Nucleus accumbens (tissue), 56 donors: ENCODE results near the gene PIK3C2B.

ENCODE experiments used
- DNase-seq, 56 donors: peaks; one replicate each; lab custom pipeline; 2025; lab: John Stamatoyannopoulos, UW

PIK3C2B gene

DNA sequence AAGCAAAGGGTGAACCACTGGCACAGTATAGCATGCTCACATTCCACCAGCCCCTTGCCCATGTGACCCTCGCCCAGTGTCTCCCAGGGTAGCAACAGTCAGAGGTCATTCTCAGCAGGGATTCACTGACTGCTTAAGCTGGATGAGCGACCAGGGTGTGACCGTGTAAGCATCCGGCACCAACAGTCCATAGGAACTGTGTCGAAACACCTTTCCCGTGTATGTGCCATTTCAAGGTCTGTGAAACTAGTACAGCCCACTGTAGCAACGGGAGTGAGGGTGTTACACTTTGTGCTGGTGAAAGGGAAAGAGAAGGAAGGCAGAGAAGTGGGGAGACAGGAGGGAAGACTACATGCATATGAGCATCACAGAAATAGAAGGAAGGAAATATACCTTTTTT, 10.8 kb downstream of the PIK3C2B start:
- no peak for DNase-seq

DNA sequence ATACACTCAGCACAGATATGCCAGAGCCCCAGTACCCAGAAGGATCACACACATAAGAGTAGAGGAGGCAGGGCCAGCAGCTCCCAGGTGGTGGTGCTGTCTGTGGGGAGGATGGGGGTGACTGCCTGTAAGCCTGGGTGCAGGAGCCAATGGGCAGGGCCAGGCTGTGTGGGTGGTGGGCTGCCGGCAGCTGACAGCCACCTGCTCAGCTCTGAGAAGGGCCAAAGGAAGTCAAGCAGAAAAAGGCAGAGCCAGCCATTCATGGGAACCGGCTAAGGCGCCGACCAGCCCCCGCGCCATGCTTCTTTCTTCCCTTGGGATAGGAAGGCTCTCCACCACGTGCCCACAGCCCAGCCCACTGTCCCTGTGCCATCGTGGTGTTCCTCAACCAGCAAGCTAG, 14.1 kb downstream of the PIK3C2B start:
- no peak for DNase-seq

DNA sequence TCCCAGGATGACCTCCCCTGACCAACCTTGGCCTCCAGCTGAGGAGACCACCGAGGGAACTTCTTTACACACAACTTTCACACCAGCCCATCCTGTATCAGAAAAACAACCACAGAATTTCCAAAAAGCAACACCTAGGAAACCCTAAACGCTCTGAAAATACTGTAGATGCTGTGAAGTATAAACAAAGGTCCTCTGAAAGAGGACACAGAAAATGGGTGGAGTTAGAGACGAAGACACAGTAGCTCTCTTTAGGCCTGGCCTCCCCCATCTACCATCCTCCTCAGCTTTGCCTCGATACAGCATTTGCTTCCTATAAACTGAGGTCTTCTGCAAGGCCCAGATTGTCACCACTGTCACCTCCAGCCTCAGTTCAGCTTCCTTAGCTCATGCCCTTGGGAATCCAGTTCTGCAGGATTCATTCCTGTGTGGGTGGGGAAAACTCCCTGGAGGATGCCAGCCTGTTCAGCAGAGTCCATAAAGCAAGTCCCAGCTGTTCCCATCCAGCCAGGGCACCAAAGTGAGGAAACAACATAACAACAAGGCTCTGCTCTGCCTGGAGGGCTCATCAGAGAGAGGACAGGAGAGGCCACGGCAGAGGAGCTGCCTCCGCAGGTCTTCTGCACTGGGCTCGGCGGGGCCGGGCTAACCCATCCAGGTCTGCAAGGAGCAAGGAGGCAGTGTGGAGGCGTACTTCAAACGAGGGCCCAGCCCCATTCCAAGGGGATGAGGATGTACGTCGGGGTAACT, 15.0 kb downstream of the PIK3C2B start:
- peak in 1 of 56 donors; percentile 22 for DNase-seq

DNA sequence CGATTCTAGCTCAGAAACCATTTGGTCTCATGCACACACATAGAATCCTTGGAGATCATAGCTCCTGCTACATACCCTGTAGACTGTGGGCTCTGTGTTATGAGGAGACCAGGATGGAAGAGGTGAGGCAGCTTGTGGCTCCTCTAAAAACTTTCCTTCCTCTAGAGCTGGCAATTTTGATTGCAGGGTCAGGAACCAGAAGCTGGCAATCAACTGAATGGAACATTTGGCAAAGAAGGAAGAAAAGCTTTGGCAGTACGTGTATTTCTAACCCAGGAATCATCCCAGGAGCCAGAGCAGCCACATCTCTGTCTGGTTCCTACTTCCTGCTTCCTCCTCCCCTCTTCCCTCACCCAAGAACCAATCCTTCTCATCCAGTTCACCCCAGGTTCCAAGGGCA, 15.7 kb downstream of the PIK3C2B start:
- no peak for DNase-seq

DNA sequence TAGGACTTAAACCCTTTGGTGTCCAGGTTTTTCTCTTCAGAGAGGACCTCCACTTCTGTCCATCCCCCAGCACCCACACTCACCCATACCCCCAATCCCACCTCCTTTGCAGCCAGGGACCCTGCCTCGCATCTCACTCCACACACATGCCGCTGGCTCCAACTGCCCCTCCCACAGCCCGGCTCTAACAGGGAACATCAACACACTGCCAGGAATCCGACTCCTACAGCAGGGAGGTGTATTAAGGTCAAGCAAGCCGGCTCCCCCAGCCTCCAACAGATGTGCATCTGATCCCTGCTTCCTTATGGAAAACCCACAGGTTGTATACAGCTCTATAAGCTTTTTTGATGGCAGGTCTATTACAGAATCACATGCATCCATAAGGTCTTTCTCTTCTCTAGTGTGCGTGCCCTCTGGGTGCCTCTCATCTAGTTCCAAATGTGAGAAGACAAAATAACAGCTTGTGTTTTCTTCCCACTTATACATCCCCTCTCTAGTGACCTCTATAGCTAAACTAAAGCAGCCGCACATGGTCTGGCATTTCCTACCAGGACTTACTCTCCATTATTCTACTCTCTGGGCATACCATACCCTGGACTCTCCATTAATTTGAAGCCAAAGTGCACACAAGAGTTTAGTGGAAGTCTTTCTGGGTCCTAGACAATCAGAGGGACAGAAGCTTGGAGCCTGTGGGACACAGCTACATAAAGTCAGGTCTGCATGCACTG, 16.3 kb downstream of the PIK3C2B start:
- DNase-seq = peak in 2 of 56 donors; percentile 18 to 36

DNA sequence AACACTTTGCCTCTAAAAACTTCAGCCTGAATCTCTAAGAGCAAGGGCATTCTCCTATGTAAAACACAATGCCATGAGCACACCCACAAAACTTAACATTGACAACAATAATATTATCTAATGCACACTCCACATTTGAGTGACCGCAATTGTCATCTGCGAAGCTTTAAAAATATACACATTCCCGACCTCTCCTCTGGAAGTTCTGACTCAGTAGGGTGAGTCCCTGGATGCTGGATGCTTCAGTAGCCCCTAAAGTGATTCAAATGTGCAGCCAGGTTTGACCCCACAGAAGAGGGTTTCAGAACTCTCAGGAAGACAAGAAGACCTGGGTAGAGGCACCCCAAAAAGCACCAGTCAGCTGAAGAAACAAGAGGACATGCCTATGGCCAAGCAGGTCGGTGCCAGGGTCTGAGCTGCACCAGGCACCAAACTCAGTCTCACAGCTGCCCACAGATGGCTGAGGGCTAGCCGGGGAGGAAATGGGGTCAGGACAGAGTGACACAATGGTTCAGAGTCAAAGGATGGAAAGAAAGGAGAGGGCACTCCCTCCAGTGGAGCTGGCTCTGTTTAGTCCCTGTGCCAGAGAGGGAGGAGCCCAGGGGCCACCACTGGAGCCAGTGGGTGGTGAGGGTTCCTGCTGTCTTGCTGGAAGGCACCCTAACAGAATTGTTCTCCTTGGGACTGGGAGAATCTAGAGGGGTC, 17.4 kb downstream of the PIK3C2B start:
- DNase-seq = peak in 51 of 56 donors; percentile 19 to 90 (median 73)

DNA sequence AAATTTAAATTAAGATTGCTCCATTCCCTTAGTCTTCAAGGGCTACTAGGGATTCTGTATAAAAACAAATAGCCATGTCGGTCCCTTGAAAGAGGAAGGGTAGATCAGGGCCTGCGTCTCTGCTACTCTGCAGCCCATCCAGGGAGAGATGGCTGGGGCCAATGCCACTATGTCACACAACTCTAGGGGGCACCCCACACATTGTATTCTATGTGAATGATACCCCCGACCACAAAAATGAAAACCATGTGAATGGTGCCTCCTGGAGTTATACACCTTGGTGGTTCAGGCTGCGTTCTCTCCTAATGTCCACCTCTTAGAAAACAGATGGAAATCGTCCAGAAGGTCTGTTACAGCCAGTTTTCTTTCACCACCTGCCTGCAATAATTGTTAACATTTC, 18.0 kb downstream of the PIK3C2B start:
- no peak for DNase-seq

DNA sequence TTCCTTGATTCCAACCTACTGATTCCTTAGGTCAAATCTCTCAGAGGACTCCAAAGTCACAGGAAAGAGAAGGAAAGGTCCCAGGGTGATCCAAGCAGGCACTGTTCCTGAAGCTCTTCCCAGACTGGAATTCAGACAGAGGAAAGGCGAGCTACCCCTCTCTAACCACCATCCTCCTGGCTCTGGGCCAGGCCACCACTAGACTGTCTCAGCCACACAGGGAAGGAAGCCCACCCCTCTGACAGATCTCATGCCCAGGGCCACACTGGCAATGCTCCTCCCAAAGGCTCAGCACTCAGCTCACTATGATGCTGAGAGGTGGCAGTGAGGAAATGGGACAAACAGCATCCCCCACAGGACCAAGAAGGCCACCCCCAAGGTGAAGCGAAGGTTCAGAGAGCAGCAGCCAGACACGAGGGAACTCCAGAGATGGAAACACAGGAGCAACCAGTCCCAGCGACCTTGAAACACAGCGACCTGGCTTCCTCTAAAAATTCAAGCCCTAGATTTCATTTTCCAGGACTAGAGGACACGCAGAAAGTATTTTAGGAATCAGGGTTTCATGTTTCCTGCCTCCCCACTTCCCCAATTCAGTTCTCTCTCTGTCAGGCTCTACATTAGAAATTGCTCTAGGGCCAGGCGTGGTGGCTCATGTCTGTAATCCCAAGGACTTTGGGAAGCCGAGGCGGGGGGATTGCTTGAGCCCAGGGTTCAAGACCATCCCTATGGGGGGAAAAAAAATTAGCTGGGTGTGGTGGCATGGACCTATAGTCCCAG, 18.8 kb downstream of the PIK3C2B start:
- peak in 2 of 56 donors; percentile 28 to 45 for DNase-seq

DNA sequence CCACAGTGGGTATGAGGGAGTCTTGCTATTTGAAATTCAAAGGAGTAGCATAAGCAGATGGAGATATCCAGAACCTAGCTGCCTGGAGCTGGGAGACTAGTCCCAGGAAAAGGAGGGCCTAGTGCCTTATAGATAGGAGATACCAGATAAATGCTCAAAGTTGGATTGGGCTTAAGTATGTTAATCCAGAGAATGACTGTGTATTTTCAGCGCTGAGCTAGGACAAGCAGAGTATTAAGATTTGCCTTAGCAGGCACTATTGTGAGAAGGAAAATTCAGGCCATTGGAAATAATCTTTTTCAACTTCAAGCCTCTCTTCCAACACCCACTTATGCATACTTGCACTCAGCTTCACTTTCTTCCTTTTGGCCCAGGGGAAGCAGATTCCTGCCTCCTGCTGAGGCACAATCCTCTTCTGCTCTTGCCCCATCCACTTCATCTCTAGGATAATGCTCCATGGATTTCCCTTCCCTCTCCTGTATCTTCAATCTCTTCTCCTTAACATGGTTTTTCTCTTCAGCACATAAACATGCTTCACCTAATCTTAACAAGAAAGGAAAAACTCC, 21.1 kb downstream of the PIK3C2B start:
- DNase-seq = no peak

DNA sequence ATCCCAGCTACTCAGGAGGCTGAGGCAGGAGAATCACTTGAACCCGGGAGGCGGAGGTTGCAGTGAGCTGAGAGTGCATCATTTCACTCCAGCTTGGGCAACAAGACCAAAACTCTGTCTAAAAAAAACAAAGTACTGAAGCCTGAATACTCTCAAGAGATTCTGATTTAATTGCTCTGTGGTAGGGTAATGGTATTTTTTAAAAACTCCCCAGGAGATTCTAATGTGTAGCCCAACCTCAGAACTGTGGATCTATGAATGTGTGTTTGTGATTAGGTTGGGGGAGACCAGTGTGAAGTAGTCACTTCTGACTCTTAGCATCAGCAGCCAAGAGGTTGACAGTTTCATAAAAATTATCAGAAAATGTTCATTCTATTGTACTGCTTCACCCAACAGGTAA, 21.9 kb downstream of the PIK3C2B start:
- DNase-seq = no peak

DNA sequence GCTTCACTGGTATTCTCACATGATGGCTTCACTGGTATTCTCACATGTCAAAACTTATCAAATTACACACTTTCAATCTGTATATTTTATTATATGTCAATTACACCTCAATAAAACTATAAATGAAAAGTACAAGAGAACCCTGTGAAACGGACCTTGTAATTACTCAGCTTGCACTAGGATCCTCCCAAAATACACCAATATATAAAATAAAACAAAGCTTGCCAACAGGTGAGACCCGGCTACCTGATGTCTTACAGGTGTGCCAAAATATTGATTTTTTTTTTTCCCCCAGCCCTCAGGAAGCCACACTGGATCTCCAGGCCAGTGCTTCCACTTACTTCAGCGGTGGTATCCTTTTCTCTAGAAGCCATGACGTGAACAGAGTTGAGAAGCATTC, 22.9 kb downstream of the PIK3C2B start:
- DNase-seq = no peak

DNA sequence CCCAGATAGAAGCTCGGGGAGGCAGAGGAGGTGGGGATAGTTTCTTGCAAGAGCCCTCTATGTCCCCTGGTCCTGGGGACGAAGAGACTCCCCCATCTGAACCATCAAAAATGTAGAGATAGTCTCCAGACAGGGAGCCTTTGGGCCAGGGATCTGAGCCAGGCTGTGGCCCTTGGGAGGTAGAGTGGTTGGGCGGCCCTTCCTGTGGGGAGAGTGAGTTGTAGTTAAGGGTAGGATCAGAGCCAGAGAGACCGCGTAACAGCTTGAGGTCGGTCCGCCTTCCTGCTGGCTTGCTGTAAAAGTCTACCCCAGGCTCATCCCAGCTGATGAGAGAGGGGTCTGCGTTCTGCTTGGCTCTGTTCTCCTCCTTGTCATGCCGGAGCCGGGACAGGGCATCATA, 25.3 kb downstream of the PIK3C2B start:
- DNase-seq = no peak

DNA sequence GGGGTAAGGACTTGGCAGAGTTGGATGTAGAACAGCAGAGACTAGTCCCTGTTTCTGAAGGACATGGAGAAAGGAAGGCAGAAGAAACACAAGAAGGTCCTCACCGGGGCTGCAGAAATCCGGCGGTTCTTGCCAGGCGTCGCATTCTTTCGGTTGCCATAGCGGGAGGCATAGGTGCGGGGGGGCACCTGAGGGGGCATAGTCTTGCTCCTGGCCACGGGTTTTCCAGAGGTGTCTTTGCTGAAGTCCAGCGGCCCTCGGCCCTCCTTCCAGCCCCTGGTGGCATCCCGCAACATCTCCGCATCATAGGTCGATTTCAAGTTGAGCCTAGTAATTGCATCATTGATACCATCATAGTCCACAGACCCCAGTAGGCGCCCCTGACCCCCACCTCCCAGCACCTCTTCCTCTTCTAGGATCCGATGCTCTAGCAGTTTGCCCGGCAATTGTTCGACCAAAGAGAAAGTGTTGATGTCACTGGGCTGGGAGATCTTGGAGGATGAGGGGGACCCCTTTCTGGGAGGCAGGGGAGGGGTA, 25.8 kb downstream of the PIK3C2B start:
- DNase-seq = no peak

DNA sequence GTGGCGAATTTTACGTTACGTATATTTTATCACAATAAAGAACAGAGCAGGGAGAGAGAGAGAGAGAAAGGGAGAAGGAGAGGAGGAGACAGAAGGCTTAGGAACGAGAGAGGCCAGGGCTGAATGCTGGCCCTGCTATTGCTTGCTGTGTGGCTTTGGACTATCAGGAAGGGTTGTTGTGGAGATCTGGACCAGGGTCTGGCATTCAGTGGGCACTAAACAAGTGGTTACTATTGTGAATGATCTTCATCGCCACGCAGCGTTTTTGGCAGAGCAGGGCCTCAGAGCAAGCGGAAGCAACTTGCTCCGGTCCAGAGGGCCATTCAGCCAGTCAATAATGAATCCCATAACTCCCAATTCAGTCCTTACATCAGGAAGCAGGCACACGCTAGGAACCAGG, 26.4 kb downstream of the PIK3C2B start:
- peak in 43 of 56 donors; percentile 25 to 84 (median 50) for DNase-seq

DNA sequence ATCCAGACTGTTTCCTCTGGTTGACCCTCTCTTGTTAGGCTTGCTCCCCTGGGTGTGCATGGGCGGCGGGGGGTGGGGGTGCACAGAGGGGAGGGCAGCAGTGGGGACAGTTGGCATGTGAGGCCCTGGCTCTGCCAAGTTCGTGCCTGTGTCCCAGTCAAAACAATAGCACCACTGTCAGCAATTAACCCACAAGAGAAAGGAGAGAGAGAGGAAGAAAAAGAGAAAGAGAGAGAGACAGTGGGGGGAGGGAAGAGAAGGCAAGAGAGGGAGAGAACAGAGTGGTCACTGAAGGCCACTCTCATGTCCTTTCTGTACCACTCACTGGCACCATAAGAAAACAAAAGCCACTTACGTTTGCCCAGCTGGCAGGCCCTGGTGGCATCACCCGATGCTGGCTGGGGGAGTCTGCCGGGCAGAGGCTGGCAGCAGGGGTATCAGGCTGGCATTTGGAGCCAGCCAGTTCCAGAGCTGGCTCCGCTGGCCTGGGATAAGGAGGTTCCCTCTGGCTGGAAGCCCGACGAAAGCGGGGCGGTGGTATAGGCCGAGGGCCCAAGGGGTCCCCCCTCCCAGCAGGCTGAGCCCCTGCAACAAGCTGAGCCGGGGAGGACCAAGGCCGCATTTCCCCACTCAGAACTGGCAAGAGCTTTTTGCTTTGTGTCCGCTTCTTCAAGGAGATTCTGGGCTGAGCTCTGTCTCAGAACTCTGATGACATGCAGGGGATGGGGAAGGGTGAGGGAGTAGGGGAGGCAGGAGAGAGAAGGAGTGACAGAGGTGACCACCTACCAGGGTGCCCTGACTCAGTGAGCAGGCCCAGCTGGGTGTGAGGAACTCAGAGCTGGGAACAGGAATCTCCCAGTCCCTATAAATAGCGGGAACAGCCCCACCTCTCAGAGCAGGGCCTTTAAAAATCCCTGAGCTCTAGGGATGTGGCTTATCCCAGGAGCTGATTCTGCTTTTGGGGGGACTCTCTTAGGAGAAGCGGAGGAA, 27.9 kb downstream of the PIK3C2B start:
- peak in 54 of 56 donors; percentile 38 to 98 (median 87) for DNase-seq

DNA sequence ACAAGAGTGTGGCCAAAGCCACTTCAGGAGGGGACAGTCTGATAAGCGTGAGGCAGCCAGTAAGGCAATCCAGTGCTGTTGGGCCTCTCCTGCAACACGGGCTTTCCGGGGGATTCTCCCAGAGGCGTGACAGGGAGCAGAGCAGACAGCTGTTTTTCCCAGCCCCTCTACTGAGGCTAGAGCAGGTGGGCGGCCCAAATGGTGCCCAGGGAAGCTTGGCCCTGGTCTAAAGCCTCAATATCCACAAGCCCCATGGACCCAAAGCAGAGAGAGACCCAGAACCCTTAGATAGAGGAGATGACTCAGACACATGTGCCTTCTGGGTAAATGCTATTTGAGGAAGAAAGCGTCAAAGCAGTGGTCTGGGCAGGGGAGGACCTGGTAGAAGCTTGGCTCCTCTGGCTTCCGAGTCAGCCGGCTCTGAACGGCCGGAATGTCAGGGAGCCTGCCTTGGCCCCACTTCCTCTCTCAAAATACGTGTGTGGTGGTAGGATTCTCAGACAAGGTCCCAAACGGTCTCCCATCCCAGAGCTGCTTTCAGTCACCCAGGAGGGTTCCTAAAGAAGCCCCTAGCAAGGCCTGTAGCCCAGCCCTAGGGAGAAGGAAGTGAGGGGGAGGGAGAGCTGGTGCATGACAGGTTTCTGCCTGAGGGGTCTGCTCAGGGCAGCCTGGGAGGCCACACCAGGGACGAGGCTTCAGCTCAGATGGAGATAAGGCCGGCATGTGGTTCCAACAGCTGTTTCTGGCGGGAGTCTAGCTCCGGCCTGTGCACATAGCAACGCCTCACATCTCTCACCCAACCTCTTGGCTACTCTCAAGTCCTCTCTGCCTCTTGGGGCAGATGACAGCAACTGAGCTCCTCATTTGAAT, 28.8 kb downstream of the PIK3C2B start:
- peak in 11 of 56 donors; percentile 47 to 80 (median 67) for DNase-seq

DNA sequence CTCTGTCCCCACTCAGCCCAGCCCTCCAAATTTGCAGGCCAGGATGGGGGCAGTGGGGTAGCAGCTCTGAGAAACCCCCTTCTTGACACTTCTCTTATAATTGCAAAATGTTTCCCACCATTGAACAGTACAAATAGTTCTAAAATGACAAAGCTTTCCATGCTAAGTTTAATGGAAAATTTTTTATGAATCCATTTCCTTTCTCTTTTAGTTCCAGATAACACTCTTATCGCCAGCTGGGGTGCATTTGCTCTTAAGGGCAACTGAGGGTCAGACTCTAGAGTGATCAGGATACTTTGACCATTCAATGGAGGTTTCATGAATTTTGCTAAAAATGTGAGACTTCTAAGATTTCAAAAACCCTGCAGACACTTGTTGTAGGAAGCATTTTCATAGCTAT, 29.9 kb downstream of the PIK3C2B start:
- DNase-seq = no peak

DNA sequence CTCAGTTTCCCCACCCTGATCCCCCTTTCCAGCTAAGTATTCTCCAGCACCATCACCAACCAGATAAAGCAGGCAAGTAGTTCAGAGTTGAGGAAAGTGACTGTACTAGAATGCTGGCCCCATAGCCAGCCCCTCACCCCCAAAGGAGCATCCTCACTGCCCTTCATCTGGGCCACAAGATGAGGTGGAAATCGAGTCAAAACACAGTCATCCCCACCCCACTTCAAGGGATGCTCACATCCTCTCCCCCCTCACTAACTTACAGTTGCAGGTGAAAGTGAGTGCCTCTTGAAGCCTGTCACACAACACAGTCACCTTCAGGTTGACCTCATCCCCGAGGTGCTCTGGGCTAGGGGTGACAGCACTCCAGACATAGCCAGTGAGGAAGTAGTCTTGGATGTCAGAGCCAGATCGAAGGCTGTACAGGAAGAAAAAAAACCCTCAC, 30.4 kb downstream of the PIK3C2B start:
- no peak for DNase-seq
